Measurements from ENCODE around the gene PDE6G. TPM values are rescaled to one million over a fixed set of nuclear protein-coding genes. Genes with fewer than 3 reads are reported as not detected.

Gene PDE6G
- total and polyA plus RNA-seq, 2 of the 8 experiments (the other 6 are each of a cell fraction or from before 2014, with no cell fraction given): 5.8 to 12.9 TPM

DNA sequence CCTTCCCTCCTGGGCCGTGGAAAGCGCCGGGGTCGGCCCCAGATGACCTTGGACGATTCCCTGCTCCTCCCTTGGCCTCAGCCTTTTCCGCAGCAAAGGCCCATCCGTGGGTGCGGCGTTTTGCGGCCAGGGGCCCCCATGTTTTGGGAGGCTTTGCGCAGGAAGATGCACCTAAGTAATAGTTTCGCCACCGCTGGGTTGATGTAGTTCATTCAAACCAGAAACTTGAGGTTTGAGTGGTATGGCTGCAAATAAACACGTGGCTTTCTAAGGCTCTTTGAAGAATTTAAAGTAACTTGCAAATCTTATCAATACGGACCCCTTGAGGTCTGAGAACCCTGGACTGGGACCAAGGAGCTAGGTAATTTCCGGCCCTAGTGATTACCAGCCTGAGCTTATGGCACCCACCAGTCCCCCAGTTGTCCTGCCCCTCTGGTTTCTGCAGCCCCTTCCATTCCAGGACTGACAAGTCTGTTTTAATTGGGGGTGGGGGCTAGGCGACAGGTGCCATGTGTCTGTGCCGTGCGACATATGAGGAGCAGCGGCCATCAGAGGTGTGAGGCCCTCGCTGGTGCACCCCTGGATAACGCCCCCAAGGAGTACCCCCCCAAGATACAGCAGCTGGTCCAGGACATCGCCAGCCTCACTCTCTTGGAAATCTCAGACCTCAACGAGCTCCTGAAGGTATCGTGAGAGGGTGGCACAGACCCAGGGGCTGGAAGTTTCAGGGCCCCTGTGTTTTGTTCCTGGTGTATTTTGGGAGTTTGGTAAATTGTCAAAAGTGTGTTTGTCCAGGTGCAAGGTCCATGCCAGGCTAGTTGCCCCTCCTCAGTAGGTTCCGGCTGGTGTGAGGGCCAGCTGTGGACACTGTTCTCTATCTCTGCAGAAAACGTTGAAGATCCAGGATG, 47.7 kb upstream of the PDE6G start:
- no peaks in the 10 kb centered on the region for H3K27me3 ChIP-seq (replicated peaks in 1 of 4; ENCODE audit: control insufficient read depth in 3 of 4, extremely low read depth in 1 of 4, insufficient read depth in 3 of 4, low read length in 3 of 4)
- H2BK15ac ChIP-seq (ENCODE audit: low read length): no peak overlapping the region
- H4K8ac ChIP-seq (ENCODE audit: extremely low read depth, insufficient read depth, low read length): peak overlapping the region; percentile 97
- H4K5ac ChIP-seq (ENCODE audit: insufficient read length, low read depth, low read length): no peak overlapping the region
- no peaks in the 10 kb centered on the region for H3K9me3 ChIP-seq (ENCODE audit: insufficient read depth in 2 of 2, low read depth in 1 of 2, low read length in 1 of 2)
- peak overlapping the region; percentile 66 for H4K91ac ChIP-seq (replicated peaks; ENCODE audit: insufficient read length, low read length)
- H3K79me2 ChIP-seq (ENCODE audit: control insufficient read depth in 1 of 2, insufficient read depth in 2 of 2, low read length in 2 of 2): peaks cover 9 to 44% of the 10 kb centered on the region in 2 experiments; a peak in 3 of 4 replicates
- peak overlapping the region; percentile 91 to 95 for H3K4me2 ChIP-seq (ENCODE audit: insufficient read depth in 1 of 2, low read depth in 2 of 2, low read length in 2 of 2)
- H2BK120ac ChIP-seq (replicated peaks; ENCODE audit: low read depth, low read length): no peak overlapping the region
- no peak for TF ChIP-seq TAF7 (optimal IDR thresholded peaks at IDR 0.05; ENCODE audit: borderline replicate concordance, low read depth, low read length)
- no peak for TF ChIP-seq TAF1 (IDR thresholded peaks at IDR 0.05; ENCODE audit: low read depth, low read length)
- TF ChIP-seq SP4 (IDR thresholded peaks at IDR 0.05; ENCODE audit: low read length): 0 out of 2 replicates have a peak, but pooled peaks have one; percentile 2
- TF ChIP-seq NANOG (IDR thresholded peaks at IDR 0.05; ENCODE audit: insufficient read depth, low read depth, low read length, poor library complexity, severe bottlenecking): no peak
- no peak for TF ChIP-seq ATF3 (IDR thresholded peaks at IDR 0.05; ENCODE audit: insufficient read depth, low read depth, low read length)
- TF ChIP-seq MAX (IDR thresholded peaks at IDR 0.05): no peak
- TF ChIP-seq EP300 (IDR thresholded peaks at IDR 0.05; ENCODE audit: borderline replicate concordance in 1 of 2, low read depth in 2 of 2, low read length in 2 of 2): no peak
- ChIA-PET CTCF (ENCODE audit: partially characterized antibody) (interaction anchor here (0.6 to 2.3 kb wide), 9 partner anchors 11 to 166 kb away, joined by 3 to 8 read pairs (median 4); partner anchors contain the start of genes ARL16, FAAP100 and HGS), POLR2A (ENCODE audit: partially characterized antibody) (interaction anchor here (0.7 to 17.2 kb wide), 25 partner anchors 18 to 346 kb away, joined by 3 to 436 read pairs (median 4); partner anchors contain the start of genes ACTG1, ARL16, CCDC137 and FAAP100)
- H3K18ac ChIP-seq (ENCODE audit: extremely low read depth, low read length): peak overlapping the region; percentile 78; the same call in 1 of the 2 replicates
- H3K23ac ChIP-seq (ENCODE audit: insufficient read length): no peak overlapping the region
- H3K56ac ChIP-seq (replicated peaks; ENCODE audit: insufficient read length, low read depth, low read length): no peak overlapping the region
- peaks cover 0 to 14% (median 10%) of the 10 kb centered on the region in 4 experiments; a peak in 5 of 7 replicates for H3K4me1 ChIP-seq (replicated peaks in 1 of 4; ENCODE audit: control insufficient read depth in 3 of 4, insufficient read depth in 4 of 4, low read length in 3 of 4)
- H3K23me2 ChIP-seq (ENCODE audit: low read depth, low read length): peaks cover 9% of the 10 kb centered on the region
- peaks cover 11 to 13% of the 10 kb centered on the region in 2 experiments for H4K20me1 ChIP-seq (replicated peaks in 1 of 2; ENCODE audit: control insufficient read depth in 1 of 2, insufficient read depth in 2 of 2, low read length in 2 of 2)
- H2AK5ac ChIP-seq (ENCODE audit: low read depth, low read length): no peak overlapping the region; the same call in 1 of the 2 replicates
- H2BK20ac ChIP-seq (ENCODE audit: low read length): no peak overlapping the region
- peak overlapping the region; percentile 27 for H3K4ac ChIP-seq (replicated peaks; ENCODE audit: insufficient read length, low read depth, low read length)
- H2AFZ ChIP-seq (ENCODE audit: low read length): no peak overlapping the region
- H2BK5ac ChIP-seq (ENCODE audit: low read depth, low read length): peak overlapping the region; percentile 81
- FAIRE-seq: no peak
- no peak overlapping the region for H3K14ac ChIP-seq (ENCODE audit: insufficient read length)
- peak overlapping the region; percentile 92; the same call in 1 of the 2 replicates for H3K27ac ChIP-seq (ENCODE audit: low read depth, low read length)
- peaks cover 20 to 37% (median 29%) of the 10 kb centered on the region in 4 experiments for H3K36me3 ChIP-seq (ENCODE audit: control insufficient read depth in 2 of 4, insufficient read depth in 4 of 4, low read length in 3 of 4)
- peak overlapping the region; percentile 76 to 96 (median 95) for H3K4me3 ChIP-seq (ENCODE audit: extremely low read depth in 1 of 4, insufficient read depth in 2 of 4, low read depth in 3 of 4, low read length in 4 of 4)
- WGBS, 2 experiments (ENCODE audit: extremely low coverage in 1 of 2, insufficient coverage in 1 of 2, insufficient read length in 1 of 2, insufficient replicate concordance in 2 of 2, low coverage in 1 of 2, low lambda C conversion rate in 2 of 2, missing lambda C conversion rate in 1 of 2): 40% methylated on average over 26 of the region's 27 CpGs; no CpG with 5 or more reads in 1 of the 2 experiments
- H3K79me1 ChIP-seq (ENCODE audit: low read depth, low read length): peaks cover 16% of the 10 kb centered on the region
- peak overlapping the region; percentile 95 to 98 (median 96) for H3K9ac ChIP-seq (replicated peaks in 1 of 4; ENCODE audit: extremely low read depth in 1 of 4, low read depth in 3 of 4, low read length in 3 of 4)
- no peak for DNase-seq (ENCODE audit: low read depth in 1 of 2, low spot score in 2 of 2)
- H2BK12ac ChIP-seq (ENCODE audit: low read depth, low read length): no peak overlapping the region

All from H1 (cell line).